SK-N-DZ (cell line): Measurements from ENCODE around the gene CADPS2.

ENCODE experiments used
- DNase-seq: peaks from one replicate; pipeline ENCODE4 v3.0.0-alpha.2; 2015; ENCODE audit warnings: low spot score

CADPS2 gene

DNA sequence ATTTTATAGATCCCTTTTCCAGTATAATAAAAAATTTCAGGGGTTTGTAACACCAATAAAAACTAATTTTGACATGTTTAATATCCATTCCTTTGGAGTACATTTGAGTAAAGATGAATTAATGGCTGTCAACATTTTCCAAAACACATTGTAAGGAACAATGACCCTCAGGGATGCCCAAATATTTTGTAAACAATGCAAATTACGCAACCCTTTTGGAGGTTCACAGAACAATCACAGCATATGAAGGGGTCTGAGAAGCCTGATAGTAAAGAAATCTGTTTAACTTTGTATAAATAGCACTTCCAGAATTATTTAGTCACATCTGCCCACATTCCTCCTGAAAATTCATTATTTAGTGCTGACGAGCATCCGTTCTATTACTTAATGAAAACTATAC, 428.9 kb downstream of the CADPS2 start:
- DNase-seq = no peak

DNA sequence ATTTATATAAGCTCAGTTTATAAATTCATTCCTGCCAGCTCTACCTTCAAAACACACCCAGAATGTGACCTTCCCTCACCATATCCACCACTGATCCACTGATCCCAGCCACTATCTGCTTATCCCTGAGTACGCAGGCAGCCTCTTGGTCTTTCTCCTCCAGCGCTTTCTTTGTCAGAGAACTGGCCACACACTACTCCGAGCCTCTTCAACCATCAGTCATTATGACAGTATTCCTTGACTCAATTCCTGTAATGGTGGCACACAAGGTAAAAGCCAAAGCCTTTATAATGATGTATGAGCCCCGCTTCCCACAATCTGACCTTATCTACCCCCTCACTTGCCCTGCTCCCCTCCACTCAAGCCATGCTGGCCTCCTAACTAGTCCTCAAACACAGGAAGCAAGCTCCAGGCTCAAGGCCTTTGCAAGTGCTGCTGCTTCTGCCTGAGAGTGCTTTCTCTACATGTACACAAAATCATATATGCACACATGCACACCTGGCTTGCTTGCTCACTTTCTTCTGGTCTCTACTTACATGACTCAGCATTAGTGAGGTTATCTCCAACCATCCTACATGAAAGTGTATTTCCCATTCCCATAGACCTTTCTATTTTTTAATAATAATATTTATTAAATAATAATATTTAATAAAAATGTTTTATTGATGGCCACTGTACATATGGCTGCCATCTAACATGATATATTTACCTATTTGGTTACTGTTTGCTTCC, 431.3 kb downstream of the CADPS2 start:
- DNase-seq = no peak

DNA sequence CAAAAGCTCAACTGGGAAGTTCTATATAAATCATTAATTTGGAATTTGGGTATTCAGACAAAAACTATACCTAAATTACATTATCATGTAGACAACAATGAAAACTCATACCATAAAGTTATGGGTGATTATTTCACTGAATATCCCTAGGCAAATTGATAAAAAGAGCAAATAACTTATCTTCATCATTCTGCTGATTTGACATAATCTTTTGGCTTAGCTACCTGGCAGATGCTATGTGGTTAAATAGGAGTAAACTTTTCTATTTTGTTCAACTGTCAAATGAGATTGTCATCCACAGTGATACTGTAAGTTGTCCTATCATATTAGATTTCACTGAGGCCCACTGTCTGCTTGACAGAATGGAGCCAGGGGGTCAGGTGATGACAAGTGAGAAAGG, 432.8 kb downstream of the CADPS2 start:
- DNase-seq = no peak

DNA sequence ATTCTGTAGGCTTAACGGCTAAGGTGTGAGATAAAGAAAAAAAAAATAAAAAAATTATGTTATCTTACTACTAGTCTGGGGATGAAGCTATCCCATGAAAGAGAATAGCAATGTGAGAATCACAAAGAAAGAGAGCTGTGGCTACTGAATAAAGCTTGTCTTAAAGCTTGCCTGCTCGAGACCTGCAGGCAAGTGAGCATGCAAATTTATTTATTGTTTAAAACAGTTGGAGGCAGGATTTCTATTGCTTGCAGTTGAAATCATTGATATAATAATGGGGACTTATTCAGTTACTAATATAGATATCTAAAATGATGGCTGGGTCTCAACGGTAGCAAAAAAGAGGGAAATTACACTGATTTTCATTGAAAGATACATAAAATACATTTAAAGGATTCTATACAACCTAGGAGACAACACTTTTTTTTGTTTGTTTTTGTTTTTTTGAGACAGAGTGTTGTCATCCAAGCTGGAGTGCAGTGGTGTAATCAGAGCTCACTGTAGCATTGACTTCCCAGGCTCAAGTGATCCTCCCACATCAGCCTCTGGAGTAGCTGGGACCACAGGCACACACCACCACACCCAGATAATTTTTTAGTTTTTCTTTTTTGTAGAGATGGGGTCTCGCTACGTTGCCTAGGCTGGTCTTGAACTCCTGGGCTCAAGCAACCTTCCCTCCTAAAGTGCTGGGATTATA, 437.2 kb downstream of the CADPS2 start:
- no peak for DNase-seq

DNA sequence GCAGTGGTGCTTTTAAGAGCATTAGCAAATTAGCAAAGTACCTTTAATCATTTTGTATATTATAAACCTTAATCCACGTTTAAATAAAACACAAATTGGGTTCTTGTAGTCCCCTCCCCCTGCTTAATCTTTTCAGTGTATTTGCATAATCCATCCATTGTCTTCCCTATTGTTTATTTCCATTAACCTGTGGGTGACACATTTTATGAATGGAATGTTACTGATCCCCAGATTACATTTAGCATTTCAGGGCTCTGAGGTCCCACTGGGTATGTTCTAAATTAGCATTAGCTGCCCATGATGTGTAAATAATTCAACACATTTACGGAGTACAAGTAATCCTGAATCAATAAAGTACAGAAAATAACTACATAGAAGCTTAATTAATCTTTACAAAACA, 443.3 kb downstream of the CADPS2 start:
- no peak for DNase-seq

DNA sequence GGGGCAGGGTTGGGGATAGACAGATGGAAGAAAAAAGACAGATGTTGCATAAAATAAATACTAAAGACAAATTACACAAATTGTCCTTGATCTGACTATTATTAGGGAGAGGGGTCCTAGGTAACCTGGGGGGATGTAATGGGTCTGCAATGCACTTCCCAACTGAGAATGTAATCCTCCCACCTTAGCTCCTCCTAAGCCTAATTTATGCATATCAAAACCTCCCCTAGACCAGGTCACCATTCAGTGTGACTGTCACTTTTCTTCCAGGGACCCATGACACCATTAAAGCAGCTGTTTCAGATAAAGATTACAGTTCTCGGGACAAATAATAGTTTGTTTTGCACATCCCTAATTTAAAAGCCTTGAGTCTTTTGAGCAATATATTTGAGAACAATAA, 447.8 kb downstream of the CADPS2 start:
- no peak for DNase-seq

DNA sequence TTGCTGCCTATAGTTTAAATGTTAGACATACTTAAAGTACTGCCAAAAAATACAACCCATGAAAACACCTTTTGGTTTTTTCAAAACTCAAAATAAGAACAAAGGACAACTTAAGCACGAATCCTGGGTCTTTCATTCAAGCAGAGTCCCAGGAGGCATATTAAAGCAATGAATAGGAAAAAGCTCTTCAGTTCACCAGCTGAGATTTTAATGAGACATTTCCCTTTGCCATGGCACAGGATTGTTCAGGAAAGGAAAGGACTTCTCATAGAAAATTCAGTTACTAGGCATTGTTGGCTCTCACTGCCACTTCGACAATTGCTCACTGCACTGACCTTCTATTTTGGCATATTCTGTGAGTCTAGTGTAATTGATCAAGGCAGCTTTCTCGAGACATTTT, 448.3 kb downstream of the CADPS2 start:
- DNase-seq = no peak

DNA sequence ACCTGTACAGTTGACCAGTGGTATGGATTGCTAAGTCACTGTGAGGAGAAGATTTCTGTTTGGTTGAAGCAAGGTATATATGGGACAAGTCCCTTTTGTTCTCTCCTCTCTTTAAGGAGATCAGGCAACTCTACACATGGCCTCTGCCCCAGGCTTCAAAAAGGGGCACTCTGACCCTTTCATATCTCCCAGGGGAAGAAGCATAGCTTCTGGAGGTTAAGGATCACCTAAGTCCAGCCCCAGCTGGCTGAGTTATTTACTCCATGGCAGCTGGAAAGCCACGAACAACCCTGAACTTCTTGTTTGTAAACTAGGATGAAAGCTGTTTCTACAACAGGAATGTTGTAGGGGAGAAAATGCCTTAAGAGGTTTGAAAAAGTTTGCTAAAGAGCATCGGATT, 452.5 kb downstream of the CADPS2 start:
- DNase-seq = no peak

DNA sequence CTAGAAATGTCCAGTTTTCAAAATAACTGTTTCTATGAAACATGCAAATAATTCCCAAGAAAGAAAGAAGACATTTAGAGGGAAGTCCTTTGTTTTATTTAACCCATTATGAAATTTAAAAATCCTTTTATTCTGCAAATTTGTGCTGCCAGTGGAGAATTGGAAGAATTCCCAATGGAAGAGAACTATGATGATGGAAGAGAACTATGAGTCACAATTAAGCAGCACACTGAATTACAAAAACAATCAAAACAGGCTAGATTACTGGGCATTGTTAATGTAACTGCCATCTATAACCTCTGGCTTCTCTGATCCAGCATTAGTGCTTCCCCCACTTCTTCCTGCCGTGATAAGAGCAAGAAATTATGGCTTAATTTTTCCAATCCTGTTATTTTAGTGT, 455.6 kb downstream of the CADPS2 start:
- DNase-seq = no peak

DNA sequence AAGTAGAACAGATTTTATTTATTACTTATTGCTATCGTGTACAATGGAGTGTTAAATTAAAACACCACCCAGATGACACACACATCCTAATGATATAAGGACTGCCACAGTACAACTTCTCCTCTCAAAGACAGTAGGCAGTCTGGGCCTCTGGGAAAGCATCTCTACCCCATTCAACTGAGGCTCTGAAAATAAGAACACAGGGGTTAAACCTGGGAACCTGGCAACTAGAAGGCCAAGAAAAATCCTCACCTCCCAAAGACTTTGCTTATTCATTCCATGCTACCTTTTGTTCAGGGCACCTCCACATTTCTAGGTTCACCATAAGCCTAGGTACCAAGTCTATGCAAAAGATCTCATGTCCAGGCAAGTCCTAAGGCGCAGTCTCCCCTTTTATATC, 456.3 kb downstream of the CADPS2 start:
- DNase-seq = no peak

DNA sequence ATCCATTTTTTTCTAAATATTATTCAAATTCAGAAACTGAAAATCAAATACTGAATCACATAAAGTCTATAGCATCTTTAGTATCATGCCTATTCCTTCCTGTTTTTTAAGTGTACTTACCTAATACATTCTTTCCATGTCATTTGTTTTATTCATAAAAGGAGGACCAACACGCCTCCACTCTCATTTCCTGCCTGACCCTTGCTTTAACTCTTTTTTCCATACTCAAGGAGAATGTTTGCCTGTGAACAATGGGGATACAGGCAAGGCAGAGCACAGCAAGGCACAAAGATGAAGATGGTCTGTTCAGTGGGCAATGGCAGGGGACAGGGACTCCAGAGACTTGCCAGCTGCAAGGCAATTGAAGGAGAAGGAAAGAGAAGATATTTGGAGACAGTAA, 460.5 kb downstream of the CADPS2 start:
- DNase-seq = no peak

DNA sequence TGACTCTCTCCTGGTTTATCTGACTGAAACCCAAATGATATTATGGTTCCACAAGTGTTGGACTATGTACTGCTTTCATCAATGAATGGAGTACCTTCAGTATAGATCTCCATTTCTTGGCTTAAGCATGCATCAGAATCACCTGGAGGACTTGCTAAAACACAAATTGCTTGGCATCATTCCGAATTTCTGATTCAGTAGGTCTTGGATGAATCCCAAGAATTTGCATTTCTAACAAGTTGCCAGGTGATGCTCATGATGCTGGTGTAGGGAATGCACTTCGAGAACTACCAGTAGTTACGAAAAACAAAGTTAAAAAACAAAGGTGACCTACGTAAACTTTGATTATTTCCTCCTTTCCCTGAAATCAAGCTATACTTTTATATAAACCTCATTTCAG, 462.7 kb downstream of the CADPS2 start:
- DNase-seq = no peak

DNA sequence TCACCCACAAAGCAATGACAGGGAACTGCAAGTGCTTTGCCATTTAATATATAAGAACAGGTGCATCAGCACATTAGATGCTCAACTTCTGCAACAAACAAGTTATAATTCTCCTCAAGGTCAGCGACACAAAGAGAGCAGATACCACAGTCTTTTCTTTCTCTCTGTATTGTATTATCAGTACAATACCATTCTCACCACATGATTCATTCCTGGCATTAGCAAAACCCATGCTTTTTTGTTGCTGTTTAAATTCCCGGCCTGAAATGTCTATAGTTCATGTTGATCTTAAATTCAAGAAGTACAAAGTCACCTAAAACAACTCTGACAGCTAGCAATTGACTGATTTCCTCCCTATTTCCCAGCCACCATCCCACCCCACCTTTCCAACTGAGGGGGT, 469.9 kb downstream of the CADPS2 start:
- DNase-seq = no peak

DNA sequence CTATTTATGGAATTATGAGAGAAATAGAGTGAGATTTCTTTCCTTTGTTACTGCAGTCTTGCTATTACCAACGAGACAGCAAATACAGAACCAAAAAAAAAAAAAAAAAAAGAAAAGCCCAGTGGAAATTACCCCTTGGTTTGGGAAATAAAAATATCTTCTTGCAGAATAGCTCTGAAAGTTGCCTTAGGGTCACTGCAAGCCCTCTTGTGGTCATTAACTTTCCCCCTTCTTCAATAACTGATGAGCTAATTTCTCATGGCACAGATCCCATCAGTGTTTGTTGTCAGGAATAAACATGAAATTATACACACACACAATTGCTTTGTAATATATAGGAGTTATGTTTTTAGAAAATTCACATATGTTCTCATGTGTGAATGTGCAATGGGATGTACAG, 470.8 kb downstream of the CADPS2 start:
- DNase-seq = no peak

DNA sequence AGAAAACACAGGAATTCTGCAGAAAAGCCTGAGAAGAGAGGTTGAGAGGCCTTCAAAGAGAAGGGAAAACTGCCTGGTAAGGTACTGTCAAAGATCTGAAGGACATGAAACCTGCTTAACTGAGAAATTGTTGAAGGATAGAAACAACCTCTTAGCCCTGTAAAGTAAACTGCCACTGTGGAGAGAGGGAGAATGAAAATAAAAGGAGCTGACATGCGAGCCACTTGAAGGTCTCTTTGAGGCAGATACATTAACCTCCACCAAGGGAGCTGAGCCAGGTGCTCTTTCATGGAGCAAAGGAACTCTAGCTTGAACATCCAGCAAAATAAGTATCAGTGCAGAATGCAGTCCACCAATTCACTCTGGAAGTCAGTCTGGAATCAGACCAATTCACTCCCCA, 472.9 kb downstream of the CADPS2 start:
- no peak for DNase-seq

DNA sequence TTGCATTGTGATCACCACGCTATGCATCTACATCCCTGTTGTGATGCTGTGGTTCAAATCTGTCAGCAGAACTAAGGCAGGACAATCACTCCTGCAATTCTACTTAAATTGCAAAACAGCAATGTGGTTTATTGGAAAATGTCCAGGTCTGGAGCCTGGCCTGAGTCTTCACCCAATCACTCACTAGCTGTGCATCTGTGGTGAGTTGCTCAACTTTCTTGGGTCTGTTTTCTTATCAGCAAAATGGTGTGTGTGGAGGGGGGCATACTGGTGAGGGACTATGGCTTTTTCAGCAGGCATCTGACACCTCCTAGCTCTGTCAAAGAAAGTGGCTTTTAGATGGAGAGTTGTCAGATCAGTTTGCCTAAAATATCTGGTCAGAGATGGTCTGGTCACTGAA, 473.4 kb downstream of the CADPS2 start:
- DNase-seq = no peak

DNA sequence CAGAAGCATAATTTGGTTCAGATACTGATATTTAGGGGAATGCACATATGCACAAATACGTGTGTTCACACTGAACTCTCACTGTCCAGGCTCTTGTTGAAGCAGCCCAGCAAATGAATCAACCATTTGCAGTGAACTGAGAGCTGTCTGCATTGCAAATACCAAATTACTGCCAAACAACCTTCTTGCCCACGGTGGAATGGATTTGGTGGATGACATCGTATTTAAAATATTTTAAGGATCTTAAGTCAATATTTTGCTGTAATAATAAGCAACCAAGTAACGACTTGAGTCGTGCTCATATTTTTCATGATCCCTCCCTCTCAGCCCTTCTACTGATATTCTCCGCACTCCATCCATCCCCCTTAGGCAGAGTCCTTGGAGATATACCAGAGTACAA, 473.8 kb downstream of the CADPS2 start:
- DNase-seq = no peak

DNA sequence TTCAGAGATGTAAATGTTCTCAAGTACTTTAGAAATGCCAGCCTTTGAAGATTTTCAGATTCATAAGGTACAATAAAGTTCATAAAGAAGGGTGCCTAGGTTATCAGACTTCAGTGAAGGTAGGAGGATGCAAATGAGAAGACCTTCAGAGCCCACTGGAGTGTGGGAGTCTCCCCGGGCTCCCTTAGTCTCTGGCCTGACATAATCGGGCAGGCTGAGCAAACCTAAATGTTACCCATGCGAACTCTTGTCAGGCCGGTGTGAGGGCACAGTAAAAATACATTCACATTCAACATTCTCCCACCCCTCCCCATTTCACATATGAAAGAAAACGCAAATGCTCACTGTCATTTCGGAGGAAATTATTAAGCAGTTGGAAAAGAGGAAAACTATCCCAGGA, 479.1 kb downstream of the CADPS2 start:
- DNase-seq = no peak

DNA sequence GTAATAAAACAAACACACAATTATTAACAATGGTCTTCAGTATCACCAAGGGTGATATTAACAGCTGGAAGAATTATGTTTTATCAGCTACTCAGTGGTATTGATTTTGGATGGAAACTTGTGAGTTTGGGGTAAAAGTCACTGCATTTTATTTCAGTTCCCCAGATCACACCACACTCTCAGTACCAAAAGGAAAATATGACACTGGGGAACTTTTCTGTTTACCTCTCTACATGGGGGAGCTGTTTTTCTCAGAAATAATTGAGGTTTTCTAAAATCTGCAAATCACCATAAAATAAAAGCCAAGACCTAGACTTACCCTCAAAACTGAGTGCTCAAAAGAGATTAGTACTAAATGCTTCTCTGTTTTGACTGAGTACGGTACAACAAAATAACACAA, 483.1 kb downstream of the CADPS2 start:
- DNase-seq = no peak

DNA sequence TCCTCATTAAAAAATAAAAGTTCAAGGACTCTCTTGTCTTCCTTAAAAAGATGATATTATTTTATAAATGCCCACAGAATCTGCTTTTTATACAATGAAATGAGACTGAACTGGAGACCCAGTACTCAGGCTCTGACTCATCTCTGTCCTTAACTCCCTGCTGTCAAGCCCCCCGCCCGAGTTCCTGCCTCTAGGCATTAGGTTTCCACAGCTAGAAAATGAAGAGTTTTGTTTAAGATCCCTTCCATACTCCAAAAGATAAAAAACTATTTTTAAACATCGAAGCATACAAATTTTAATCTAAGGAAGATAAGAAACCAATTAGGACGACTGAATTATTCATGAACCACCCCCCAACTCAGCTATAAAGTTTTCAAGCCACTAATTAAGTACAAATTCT, 484.0 kb downstream of the CADPS2 start:
- no peak for DNase-seq

DNA sequence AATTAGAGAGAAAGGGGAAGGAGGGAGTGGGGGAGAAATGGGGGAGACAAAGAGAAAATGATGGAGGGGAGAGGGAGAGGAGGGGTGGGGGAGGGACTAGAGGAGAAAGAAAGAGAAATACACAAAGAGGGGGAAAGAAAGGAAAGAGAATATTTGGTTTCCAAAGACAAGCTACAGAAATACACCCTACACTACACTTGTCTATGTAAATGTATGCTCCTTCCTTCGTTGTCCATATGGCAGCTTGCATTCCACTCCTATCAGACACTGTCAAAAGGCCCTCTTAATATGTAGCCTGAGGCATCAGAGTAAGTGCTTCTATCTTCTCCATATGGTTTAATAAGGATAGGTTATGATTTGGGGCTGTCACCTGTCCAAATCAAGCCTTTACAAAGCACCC, 488.9 kb downstream of the CADPS2 start:
- DNase-seq = no peak

DNA sequence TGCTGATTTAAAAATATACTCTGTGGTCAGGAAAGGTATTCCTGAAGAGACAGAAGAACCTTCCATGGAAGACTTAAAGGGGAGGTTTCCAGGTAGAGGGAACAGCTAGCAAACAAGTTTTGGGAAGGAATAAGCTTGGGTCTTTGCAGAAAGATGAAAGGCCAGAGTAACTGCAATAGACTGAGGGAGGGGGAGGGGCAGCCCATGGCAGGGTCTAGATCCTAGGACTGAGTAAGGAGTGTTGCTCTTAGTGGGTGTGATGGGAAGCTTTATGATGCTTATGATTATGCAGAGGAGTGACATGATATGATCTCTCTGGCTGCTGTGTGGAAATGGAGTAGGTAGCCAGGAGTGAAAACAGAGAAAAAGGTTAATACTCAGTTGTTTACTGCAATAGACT, 491.7 kb downstream of the CADPS2 start:
- no peak for DNase-seq

DNA sequence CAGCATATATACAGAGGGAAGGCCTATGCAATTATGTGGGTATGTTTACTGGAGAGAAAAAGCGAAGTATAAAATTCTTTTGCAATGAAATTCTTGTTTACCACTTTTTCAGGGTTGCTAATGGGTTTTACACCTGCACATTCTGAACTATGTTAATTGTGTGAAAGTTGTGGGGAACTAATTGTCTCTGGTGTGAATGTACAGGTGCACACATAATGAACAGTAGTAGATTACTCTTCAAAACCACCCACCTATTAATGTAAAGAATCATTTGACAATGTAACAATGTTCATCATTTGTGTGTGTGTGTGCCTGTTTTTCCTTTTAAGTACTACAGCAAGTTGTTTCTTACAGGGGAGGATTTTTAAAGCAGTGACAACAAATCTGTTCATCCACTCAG, 501.7 kb downstream of the CADPS2 start:
- DNase-seq = no peak

DNA sequence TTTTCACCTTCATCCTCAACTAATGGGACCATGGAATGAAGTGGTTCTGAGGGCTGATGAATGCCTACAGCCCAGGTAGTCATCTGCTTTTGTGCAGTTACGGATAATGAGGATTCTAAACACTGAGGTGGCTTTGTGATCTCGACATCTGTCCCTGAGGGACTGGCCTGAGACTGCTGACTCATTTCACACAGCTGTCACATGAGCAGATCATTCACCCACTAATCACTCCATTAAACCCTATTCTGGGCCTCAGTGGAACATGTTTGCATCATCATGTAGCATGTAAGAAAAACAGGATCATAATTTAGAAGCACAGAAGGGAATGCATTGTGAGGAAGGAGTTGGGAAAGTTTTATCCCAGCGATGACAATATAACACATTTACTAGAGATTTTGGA, 502.3 kb downstream of the CADPS2 start:
- DNase-seq = no peak
